Measurements from ENCODE around the gene ETV5.

Gene ETV5

DNA sequence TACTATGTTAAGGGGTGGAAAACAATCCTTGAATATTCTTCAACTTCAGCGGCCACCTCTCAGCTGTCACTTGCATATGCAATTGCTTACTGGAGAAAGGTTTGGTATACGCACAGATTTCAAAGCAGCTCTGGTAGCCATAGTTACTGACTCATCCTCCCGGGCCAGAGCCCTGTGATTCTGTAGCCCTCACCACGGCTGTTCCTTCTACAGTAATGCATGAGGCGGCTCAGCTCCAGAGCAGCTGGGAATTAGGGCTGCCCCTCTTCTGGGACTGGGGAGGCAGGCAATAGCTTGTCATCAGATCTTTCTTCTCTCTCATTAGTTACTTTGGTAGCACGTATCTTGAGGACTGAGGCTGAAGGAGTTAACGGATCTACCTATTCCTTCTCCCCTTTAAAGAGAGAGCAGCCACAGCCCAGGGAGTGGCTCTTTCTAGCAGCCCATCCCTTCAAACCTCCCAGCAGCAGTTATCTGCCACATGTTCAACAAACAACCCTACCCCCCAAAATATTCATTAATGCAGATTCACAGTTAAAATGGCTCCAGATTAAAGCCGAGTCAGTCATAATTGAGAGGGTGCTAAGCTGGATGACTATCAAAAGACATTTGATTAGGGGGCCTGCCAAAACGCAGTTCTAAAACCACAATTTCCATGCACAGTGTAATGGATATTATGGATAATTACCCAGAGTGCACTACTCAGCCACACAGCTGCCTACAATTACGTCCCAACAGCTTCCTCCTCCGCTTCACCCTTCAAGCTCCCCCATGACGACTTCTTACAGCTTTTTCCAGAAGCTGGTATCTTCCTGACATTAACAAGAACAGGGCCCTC lies 54.7 kb downstream of the ETV5 start:
- TF ChIP-seq, protein P1, sequence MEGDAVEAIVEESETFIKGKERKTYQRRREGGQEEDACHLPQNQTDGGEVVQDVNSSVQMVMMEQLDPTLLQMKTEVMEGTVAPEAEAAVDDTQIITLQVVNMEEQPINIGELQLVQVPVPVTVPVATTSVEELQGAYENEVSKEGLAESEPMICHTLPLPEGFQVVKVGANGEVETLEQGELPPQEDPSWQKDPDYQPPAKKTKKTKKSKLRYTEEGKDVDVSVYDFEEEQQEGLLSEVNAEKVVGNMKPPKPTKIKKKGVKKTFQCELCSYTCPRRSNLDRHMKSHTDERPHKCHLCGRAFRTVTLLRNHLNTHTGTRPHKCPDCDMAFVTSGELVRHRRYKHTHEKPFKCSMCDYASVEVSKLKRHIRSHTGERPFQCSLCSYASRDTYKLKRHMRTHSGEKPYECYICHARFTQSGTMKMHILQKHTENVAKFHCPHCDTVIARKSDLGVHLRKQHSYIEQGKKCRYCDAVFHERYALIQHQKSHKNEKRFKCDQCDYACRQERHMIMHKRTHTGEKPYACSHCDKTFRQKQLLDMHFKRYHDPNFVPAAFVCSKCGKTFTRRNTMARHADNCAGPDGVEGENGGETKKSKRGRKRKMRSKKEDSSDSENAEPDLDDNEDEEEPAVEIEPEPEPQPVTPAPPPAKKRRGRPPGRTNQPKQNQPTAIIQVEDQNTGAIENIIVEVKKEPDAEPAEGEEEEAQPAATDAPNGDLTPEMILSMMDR (IDR thresholded peaks at IDR 0.05; ENCODE audit: extremely low read depth, insufficient read depth, missing control alignments) = no peak
- no peak for DNase-seq (ENCODE audit: low spot score)
- in situ Hi-C loops (cut with MboI; ENCODE audit: low pct_unique_long_range_greater_than_20kb, low sequenced_read_pairs, unreplicated experiment) = no loop called here

DNA sequence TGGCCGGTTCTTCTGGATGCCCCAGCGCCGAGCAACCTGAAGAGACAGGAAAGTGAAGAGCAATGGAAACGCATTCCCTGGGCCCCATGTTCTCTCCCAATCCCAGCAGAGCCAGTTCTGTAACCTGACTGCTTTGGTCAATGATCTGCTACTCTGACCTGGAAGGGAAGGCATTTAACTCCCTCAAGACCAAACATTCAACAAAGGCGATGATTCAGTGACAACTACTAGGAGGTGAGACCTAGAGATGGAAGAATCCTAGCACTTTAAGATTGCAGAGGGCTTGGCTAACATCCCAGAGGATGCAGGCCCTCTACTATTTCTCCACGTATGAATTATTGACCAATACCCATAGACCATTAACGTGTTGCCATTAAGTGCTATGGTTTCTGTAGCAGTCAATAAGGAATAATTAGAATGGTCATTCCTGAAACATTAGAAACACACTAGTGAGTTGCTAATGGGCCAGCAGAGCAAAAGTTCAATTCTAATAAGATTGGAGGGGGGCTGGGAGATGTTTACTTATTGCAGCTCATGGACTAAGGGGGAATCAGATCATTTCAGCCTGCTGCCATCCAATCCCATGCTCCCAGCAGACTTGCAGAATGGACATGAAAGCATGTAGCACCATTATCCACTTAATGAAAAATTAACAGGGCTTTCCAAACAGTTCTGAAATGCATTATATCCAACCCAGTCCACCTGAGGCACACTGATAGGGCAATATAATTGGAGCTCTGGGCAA lies 56.6 kb downstream of the ETV5 start:
- TF ChIP-seq, protein P1 (IDR thresholded peaks at IDR 0.05; ENCODE audit: extremely low read depth, insufficient read depth, missing control alignments) = no peak
- no peak for DNase-seq (ENCODE audit: low spot score)
- in situ Hi-C loops (cut with MboI; ENCODE audit: low pct_unique_long_range_greater_than_20kb, low sequenced_read_pairs, unreplicated experiment) = no loop called here

DNA sequence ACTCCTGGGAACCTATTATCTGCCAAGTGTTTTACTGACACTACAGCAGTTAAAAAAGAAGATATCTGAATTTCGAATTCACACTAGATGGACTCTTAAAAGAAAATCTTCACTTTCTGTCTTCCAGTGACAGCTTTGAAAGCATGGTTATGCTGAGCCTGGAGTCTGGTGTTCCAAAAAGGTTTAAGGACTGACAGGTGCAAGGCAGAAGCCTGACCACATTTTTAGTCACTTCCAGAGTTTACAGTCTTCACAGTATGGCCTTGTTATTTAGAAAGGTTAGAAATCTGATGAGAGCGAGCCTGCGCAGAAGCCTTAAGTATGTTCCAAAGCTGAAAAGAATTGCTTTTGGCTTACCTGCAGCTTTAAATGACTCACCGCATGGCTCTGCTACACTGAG lies 59.9 kb downstream of the ETV5 start:
- in situ Hi-C loops (cut with MboI; ENCODE audit: low pct_unique_long_range_greater_than_20kb, low sequenced_read_pairs, unreplicated experiment) = no loop called here
- TF ChIP-seq, protein P1 (IDR thresholded peaks at IDR 0.05; ENCODE audit: extremely low read depth, insufficient read depth, missing control alignments) = no peak
- no peak for DNase-seq (ENCODE audit: low spot score)

DNA sequence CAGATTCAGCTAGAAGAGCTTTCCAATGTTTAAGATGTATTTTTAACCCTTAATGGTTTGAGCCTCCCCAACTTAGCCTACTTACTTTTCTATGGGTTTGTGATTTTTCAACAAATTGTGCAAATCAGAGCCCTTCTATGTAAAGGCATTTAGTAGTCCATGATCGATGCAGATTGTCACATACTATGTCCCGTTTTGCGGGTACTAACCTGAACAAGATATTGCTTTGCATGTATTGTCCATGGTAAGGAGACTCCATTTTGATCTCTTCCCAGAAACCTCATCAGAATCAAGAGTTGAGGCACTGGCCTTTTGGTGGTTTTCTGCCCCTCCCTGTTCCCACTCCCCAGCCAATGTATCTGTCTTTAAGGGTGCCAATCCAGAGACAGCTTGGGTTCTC lies 60.8 kb downstream of the ETV5 start:
- TF ChIP-seq, protein P1 (IDR thresholded peaks at IDR 0.05; ENCODE audit: extremely low read depth, insufficient read depth, missing control alignments) = no peak
- DNase-seq (ENCODE audit: low spot score) = no peak
- in situ Hi-C loops (cut with MboI; ENCODE audit: low pct_unique_long_range_greater_than_20kb, low sequenced_read_pairs, unreplicated experiment) = no loop called here

DNA sequence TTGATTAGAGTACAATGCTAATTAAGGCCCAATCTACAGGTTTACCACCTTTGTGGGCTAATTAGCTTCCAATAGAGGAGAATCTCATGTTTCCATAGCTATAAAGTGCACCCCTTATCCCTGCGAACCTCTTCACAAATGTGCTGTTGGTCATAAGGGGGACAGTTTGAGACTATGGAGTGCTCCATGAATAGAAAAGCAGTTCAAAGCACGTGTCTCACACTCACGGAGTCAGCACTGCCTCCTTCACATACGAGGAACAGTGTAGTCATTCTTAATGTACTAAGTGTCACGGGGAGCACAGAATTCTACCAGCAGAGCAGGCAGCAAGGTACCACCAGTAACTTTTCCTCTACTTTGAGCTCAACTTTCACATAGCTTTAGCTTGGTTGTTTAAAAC lies 62.1 kb downstream of the ETV5 start:
- no peak for DNase-seq (ENCODE audit: low spot score)
- TF ChIP-seq, protein P1 (IDR thresholded peaks at IDR 0.05; ENCODE audit: extremely low read depth, insufficient read depth, missing control alignments) = no peak
- in situ Hi-C loops (cut with MboI; ENCODE audit: low pct_unique_long_range_greater_than_20kb, low sequenced_read_pairs, unreplicated experiment) = no loop called here

DNA sequence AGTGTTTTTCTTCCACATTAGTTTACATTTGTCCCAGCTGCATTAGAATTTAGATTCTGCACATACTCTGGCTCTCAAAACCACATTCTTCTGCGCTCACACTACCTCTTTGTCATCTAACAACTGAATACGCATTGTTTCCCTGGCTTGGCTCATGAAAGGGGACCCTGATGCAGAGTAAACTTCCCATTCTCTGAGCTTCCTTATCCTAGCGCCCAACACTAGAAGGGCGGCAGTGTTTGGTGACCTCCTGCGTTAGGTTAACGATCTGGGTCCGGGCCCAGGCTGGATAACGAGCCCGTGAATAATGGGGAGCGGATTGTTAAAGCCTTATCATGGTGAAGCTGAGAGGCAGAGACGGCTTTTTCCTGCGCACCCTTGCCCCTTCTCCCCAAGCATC lies 63.9 kb downstream of the ETV5 start:
- TF ChIP-seq, protein P1 (IDR thresholded peaks at IDR 0.05; ENCODE audit: extremely low read depth, insufficient read depth, missing control alignments) = no peak
- DNase-seq (ENCODE audit: low spot score) = no peak
- in situ Hi-C loops (cut with MboI; ENCODE audit: low pct_unique_long_range_greater_than_20kb, low sequenced_read_pairs, unreplicated experiment) = no loop called here

Measured in GM13977 (cell line).